LHCN-M2 (cell line): ENCODE data around the gene TSC2. TPM values are rescaled to one million over a fixed set of nuclear protein-coding genes. Genes with fewer than 3 reads are reported as not detected.

ENCODE experiments used
- DNase-seq: peaks from one replicate; pipeline ENCODE4 v3.0.0-alpha.2; 2012; ENCODE audit warnings: low read depth
- polyA plus RNA-seq: library from polyadenylated mRNA; unstranded; fragments of >200 nt; gene quantifications from one replicate; pipeline ENCODE4 v1.2.1, GENCODE V29; 2012; ENCODE audit warnings: missing spikeins
- total RNA-seq: library from RNA; depleted of rRNA; stranded (reverse); fragments of >200 nt; gene quantifications from 2 replicates; pipeline ENCODE4 v1.2.3, GENCODE V29; 2014; rRNA removed

TSC2 gene
- total RNA-seq, result 49.8 and 52.2 TPM in 2 replicates
- 50.6 TPM for polyA plus RNA-seq

GRCh38 chr16:2047330-2048115, at the start of gene TSC2, which contains the start of gene NTHL1:
TSC2 (plus strand) TSS chr16:2047985; CDS start chr16:2048616, 631 bp downstream.
NTHL1 (minus strand) TSS chr16:2047834; CDS start chr16:2047823, 11 bp downstream.
- peak; percentile 92 for DNase-seq

GRCh38 chr16:1998360-1998835, 49.4 kb upstream of the TSC2 start:
- no peak for DNase-seq

GRCh38 chr16:1998852-1999801, 48.7 kb upstream of the TSC2 start:
- DNase-seq, result no peak

GRCh38 chr16:1999866-2000514, 47.8 kb upstream of the TSC2 start:
- DNase-seq, result no peak

GRCh38 chr16:2001035-2001434, 46.8 kb upstream of the TSC2 start:
- no peak for DNase-seq

- DNase-seq, result no peak
Measured at GRCh38 chr16:2001456-2002355, 46.1 kb upstream of the TSC2 start.

GRCh38 chr16:2002406-2003230, 45.2 kb upstream of the TSC2 start:
- no peak for DNase-seq

- DNase-seq, result no peak
Measured at GRCh38 chr16:2003231-2003826, 44.5 kb upstream of the TSC2 start.

- peak; percentile 97 for DNase-seq
Measured at GRCh38 chr16:2003827-2004641, 43.8 kb upstream of the TSC2 start.

- no peak for DNase-seq
Measured at GRCh38 chr16:2004795-2005517, 42.8 kb upstream of the TSC2 start.

GRCh38 chr16:2005646-2006045, 42.1 kb upstream of the TSC2 start:
- DNase-seq, result no peak

- DNase-seq, result no peak
Measured at GRCh38 chr16:2006317-2006716, 41.5 kb upstream of the TSC2 start.

GRCh38 chr16:2007081-2007836, 40.5 kb upstream of the TSC2 start:
- DNase-seq, result no peak

- peak; percentile 75 for DNase-seq
Measured at GRCh38 chr16:2008009-2008526, 39.7 kb upstream of the TSC2 start.

- DNase-seq, result peak; percentile 59
Measured at GRCh38 chr16:2008631-2009163, 39.1 kb upstream of the TSC2 start.

- no peak for DNase-seq
Measured at GRCh38 chr16:2009164-2009711, 38.5 kb upstream of the TSC2 start.
